COLO668 (cell line): ENCODE results near the gene DOCK6.

ENCODE experiments used
- DNase-seq: peaks from one replicate; lab custom pipeline; 2025; ENCODE audit not compliant: unreplicated experiment; lab: John Stamatoyannopoulos, UW

DOCK6 gene, protein sequence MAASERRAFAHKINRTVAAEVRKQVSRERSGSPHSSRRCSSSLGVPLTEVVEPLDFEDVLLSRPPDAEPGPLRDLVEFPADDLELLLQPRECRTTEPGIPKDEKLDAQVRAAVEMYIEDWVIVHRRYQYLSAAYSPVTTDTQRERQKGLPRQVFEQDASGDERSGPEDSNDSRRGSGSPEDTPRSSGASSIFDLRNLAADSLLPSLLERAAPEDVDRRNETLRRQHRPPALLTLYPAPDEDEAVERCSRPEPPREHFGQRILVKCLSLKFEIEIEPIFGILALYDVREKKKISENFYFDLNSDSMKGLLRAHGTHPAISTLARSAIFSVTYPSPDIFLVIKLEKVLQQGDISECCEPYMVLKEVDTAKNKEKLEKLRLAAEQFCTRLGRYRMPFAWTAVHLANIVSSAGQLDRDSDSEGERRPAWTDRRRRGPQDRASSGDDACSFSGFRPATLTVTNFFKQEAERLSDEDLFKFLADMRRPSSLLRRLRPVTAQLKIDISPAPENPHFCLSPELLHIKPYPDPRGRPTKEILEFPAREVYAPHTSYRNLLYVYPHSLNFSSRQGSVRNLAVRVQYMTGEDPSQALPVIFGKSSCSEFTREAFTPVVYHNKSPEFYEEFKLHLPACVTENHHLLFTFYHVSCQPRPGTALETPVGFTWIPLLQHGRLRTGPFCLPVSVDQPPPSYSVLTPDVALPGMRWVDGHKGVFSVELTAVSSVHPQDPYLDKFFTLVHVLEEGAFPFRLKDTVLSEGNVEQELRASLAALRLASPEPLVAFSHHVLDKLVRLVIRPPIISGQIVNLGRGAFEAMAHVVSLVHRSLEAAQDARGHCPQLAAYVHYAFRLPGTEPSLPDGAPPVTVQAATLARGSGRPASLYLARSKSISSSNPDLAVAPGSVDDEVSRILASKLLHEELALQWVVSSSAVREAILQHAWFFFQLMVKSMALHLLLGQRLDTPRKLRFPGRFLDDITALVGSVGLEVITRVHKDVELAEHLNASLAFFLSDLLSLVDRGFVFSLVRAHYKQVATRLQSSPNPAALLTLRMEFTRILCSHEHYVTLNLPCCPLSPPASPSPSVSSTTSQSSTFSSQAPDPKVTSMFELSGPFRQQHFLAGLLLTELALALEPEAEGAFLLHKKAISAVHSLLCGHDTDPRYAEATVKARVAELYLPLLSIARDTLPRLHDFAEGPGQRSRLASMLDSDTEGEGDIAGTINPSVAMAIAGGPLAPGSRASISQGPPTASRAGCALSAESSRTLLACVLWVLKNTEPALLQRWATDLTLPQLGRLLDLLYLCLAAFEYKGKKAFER (N-terminal part only)

DNA sequence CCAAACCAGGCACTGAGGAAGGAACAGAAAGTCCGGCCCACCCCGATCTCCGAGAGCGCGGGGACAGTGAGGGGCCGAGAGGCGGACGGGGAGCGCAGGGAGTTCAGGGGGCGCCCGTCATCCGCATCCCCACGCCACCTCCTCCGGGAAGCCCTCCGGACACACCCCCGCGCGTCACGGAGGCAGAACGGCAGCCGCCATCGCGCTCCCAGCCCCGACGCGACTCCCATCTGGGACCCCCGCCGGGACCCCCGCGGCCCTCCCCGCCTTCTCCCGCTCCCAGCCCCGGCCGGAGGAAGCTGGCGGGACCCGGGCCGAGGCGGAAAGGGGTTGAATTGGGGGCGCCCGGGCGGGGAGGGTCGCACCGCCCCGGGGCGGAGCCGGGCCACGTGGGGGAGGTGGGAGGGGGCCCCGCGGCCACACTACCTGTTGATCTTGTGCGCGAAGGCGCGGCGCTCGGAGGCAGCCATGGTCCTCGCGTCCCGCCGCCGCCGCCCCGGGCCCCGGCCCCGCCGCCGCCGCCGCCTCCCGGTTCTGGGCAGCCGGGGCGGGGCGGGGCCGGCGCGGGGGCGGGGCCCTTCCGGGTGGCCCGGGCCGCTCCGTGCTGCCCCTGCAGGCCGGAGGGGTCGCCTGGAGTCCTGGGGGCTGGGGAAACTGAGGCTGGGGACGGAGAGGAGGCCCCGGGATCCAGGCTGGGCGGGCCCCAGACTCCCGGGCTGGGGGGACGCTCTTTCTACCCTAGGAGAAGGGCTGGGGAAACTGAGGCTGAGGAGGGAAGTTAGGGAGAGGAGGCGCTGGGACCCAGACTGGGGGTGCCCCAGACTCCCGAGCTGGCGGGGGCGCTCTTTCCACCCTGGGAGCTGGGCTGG, at the start of gene DOCK6:
DOCK6 (minus strand) TSS at position 554 of the 869 bp plus-strand sequence; CDS start at position 470, 84 bp downstream.
- DNase-seq: peak; percentile 64

GRCh38 chr19:11306337-11306736, 44.0 kb upstream of the DOCK6 start:
- no peak for DNase-seq

- no peak for DNase-seq
Observed at GRCh38 chr19:11304936-11305335, 42.6 kb upstream of the DOCK6 start.

GRCh38 chr19:11300811-11301120, 38.4 kb upstream of the DOCK6 start:
- DNase-seq: no peak

- DNase-seq: no peak
Observed at GRCh38 chr19:11299946-11300810, 37.9 kb upstream of the DOCK6 start.

DNA sequence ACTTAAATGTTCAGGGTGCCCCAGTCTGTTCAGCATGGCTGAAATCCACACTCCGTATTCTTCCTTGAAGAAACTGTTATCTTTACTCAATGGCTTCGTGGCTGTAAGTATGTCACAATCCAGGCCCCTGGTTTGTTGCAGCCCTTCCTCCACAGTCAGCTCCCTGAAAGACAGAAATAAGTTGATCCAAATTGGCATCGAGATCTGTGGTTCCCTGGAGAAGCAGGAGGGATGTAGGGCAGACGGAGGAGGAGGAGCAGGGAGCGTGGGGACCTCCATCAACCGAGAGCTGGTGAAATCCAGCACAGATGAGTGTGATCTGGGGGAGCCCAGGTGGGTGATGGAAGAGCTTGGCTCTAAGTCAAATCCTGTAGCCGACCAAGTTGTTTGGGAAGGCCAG, 33.9 kb upstream of the DOCK6 start:
- DNase-seq: no peak

DNA sequence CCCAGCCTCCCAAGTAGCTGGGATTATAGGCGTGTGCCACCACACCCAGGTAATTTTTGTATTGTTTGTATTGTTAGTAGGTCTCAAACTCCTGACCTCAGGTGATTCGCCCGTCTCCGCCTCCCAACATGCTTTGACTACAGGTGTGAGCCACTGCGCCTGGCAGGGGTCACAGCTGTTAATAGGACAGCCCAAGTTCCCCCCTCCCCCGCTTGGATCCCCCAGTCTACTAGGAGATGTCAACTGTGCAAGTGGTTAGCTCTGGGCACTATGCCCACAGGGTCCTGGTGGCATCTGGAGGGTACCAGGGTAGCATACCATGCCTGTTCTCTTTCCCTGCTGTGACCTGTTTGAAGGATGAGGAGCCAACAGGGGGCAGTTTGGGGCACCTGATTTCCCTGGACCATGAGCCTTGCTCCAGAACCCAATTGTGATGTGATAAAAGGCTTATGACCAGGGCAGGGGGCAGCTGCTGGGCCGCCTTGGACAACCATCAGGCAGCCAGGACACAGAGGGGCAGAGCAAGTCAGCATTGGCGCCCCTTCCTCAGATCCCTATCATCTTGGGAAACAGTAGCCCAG, 33.4 kb upstream of the DOCK6 start, which contains the start of gene TSPAN16:
TSPAN16 (plus strand) TSS at position 496 of the 581 bp plus-strand sequence. CDS start 138 bp downstream, outside the sequence.
- peak; percentile 76 for DNase-seq

GRCh38 chr19:11295180-11295579, 32.9 kb upstream of the DOCK6 start:
- no peak for DNase-seq

DNA sequence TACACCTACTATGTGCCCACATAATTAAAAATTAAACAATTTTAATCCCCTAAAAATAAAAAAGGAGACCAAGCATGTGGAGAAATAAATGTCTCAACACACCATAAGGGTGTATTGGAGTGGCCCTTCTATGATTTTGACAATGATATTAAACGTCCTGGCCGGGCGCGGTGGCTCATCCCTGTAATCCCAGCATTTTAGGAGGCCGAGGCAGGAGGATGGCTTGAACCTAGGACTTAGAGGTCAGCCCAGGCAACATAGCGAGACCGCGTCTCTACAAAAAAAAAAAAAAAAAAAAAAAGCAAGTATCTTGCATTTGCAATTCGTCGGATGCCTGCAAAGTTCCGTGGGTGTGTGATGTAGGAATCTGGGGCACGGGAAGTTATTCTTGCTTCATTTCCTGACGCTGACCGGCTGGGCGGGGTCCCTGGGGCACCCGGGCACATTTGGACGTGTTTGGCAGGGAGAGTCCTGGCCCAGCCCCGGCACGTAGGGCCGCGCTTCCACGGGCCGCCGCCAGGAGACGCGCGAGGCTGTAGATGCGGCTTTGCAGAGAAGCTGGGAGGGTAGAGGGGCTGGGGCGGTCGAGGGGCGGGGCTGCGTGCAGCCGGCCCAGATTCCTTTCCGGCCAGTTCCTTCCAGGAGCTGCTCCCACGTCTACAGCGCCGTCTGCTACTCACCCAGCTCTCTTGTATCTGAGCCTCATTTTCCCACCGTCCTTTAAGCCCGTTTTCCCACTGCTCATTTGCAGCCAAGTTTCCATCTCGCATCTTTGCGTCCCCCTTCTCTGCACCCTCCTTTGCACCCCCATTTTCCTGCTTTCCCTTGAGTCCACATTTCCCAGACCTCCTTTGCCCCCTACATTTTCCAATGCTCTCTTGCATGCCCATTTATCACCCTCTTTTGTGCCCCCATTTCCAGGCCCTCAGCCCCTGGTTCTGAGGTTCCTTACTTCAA, 31.4 kb upstream of the DOCK6 start:
- DNase-seq: peak; percentile 85

- no peak for DNase-seq
Observed at GRCh38 chr19:11291991-11292390, 29.7 kb upstream of the DOCK6 start.

DNA sequence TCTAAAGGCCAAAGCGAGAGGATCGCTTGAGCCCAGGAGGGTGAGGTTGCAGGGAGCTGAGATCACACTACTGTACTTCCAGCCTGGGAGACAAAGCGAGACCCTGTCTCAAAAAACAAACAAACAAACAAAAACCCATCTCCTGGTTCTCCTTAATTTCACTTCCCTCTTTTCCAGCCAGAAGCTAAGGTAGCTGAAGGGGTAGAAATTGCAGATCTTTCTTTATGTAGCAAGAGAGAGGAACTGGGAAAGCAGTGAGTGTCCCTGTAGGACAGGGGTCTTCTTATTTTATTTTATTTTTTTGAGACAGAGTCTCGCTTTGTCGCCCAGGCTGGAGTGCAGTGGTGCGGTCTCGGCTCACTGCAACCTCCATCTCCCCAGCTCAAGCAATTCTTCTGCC, 29.1 kb upstream of the DOCK6 start:
- DNase-seq: no peak

- no peak for DNase-seq
Observed at GRCh38 chr19:11290256-11290655, 27.9 kb upstream of the DOCK6 start.

GRCh38 chr19:11288349-11288748, 26.0 kb upstream of the DOCK6 start:
- no peak for DNase-seq

DNA sequence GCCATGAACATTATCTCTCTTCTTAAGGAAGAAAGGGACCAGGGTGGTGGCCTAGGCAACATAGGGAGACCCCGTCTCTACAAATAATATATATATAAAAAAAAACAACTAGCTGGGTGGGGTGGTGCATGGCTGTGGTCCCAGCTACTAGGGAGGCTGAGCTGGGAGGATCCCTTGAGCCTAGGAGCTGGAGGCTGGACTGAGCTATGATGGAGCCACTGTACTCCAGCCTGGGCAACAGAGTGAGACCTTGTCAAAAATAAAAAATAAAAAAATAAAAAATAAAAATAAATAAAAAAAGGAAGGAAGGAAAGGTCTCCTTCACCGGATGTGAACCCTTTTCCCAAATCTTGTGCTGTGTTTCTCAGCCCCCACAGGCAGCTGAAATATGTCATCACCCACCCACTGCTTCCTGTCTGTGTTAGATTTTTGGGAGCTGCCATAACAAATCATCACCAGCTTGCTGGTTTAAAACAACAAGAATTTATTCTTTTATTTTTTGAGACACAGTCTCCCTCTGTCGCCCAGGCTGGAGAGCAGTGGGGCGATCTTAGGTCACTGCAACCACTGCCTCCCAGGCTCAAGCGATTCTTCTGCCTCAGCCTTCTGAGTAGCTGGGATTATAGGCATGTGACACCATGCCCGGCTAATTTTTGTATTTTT, 24.1 kb upstream of the DOCK6 start:
- DNase-seq: no peak

GRCh38 chr19:11284515-11284914, 22.2 kb upstream of the DOCK6 start:
- DNase-seq: no peak

DNA sequence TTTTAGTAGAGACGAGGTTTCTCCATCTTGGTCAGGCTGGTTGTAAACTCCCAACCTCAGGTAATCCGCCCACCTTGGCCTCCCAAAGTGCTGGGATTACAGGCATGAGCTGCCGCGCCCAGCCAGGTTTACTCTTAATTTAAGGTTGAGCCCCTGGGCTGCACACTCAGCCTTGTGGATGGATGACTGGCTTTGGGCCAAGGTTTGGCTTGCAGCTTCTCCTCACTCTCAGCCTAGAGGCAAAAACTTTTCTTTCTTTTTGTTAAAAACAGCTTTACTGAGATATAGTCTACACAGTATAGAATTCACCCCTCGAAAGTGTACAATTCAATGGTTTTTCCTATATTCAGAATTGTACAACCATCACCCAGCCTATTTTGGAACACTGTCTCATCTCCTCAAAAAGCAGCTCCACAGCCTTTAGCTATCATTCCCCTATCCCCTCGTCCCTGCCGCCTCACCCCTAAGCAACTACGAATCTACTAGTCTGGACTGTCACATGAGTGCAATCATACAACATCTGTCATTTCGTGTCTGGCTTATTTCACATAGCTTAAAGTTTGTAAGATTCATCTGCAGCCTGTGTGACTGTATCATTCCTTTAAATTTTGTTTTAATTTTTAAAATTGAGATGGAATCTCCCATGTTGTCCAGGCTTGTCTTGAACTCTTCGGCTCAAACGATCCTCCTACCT, 19.2 kb upstream of the DOCK6 start:
- DNase-seq: no peak
